Endodermal cell (in vitro differentiated cells): ENCODE data around the gene COX7A2L. TPM values are rescaled to one million over a fixed set of nuclear protein-coding genes. Genes with fewer than 3 reads are reported as not detected.

Experiments
- DNase-seq: peaks from one replicate; pipeline ENCODE4 v3.0.0-alpha.2; 2017
- H3K27ac ChIP-seq: 2 replicates; pipeline ENCODE4 v1.5.1; 2013; ENCODE audit warnings: mild to moderate bottlenecking, low read depth, low read length, moderate library complexity
- H3K27me3 ChIP-seq: 2 replicates; pipeline ENCODE4 v1.6.1; 2013; ENCODE audit warnings: mild to moderate bottlenecking, low read length, moderate library complexity; ENCODE audit not compliant: insufficient read depth, control insufficient read depth, poor library complexity, severe bottlenecking
- H3K36me3 ChIP-seq: 2 replicates; pipeline ENCODE4 v1.7.0; 2013; ENCODE audit warnings: mild to moderate bottlenecking, low read length, moderate library complexity; ENCODE audit not compliant: control insufficient read depth, insufficient read depth
- H3K4me1 ChIP-seq: one replicate; pipeline ENCODE4 v1.7.0; 2013; ENCODE audit warnings: low read length; ENCODE audit not compliant: control insufficient read depth, insufficient read depth
- H3K4me3 ChIP-seq: 2 replicates; pipeline ENCODE4 v1.5.1; 2013; ENCODE audit warnings: mild to moderate bottlenecking, low read length, moderate library complexity
- H3K9ac ChIP-seq: 2 replicates; pipeline ENCODE4 v1.6.1; 2013; ENCODE audit warnings: mild to moderate bottlenecking, low read length, moderate library complexity; ENCODE audit not compliant: poor library complexity, severe bottlenecking; ENCODE audit errors: extremely low read depth
- H3K9me3 ChIP-seq: 2 replicates; pipeline ENCODE4 v1.6.1; 2013; ENCODE audit warnings: mild to moderate bottlenecking, low read length, moderate library complexity; ENCODE audit not compliant: control insufficient read depth
- H3K27ac Mint-ChIP-seq: 2 replicates; pipeline ENCODE4 v1.8.0; 2020; ENCODE audit warnings: mixed read lengths
- H3K27me3 Mint-ChIP-seq: 2 replicates; pipeline ENCODE4 v1.8.0; 2021; ENCODE audit warnings: mild to moderate bottlenecking, mixed read lengths; ENCODE audit not compliant: insufficient read depth
- H3K36me3 Mint-ChIP-seq: 2 replicates; pipeline ENCODE4 v1.8.0; 2020; ENCODE audit warnings: low read depth, mixed read lengths
- H3K4me1 Mint-ChIP-seq: 2 replicates; pipeline ENCODE4 v1.8.0; 2020; ENCODE audit warnings: mixed read lengths
- H3K4me3 Mint-ChIP-seq: 2 replicates; pipeline ENCODE4 v1.8.0; 2020; ENCODE audit warnings: mild to moderate bottlenecking, moderate library complexity, mixed read lengths
- H3K9me3 Mint-ChIP-seq: 2 replicates; pipeline ENCODE4 v1.8.0; 2020; ENCODE audit warnings: mild to moderate bottlenecking, mixed read lengths
- WGBS, 2 experiments: methylation state at CpG; one replicate each; pipeline versions ENCODE4 v1.1.5 to v1.1.7; 2013; ENCODE audit warnings: missing lambda C conversion rate in 2 of 2, mixed read lengths in 1 of 2; ENCODE audit not compliant: insufficient coverage in 1 of 2, insufficient read length in 1 of 2; 5-methylcytosine and 5-hydroxymethylcytosine counted together
- total RNA-seq, 2 donors: library from RNA; stranded (reverse); fragmentation: NEBNext Ultra II Directional in 1 of 2; extraction: Animal tissue kit (Norgen Biotek cat#: 25700) in 1 of 2; gene quantifications; 2 replicates in 1 of 2; 3 replicates in 1 of 2; pipeline ENCODE4 v1.2.1, GENCODE V29; 2021
- TF ChIP-seq, protein P1 (sequence below): fragments of 200-600 bp; sonication (generic); conservative IDR thresholded peaks from 2 replicates; pipeline ENCODE4 v1.5.0; 2021; ENCODE audit warnings: antibody characterized with exemption, mild to moderate bottlenecking

The COX7A2L gene
- total RNA-seq, 2 donors from 2014 or later = 113 to 117 TPM

DNA sequence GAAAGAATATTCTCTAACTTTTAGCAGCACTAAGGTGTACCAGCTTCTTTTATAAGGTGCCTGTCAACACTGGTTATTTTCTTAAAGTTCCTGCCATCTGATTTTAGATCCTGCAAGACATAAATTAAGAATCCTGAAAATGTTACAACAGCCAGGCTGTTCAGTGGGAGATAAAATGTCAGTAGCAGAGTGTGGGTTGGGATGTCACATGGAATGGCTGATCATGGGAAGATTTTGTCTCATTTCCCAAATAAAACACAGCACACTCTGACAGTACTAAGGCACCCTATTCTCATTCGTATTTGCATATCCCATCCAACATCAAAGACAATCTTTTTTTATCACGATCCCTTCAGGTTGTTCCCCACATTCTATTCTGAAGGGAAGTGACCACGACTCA, 2.4 kb upstream of the COX7A2L start:
- Mint-ChIP-seq H3K9me3 (no peaks in the 10 kb centered on the region), H3K27ac (no peak overlapping the region), H3K36me3 (no peaks in the 10 kb centered on the region), H3K4me1 (peaks cover 26% of the 10 kb centered on the region), H3K27me3 (no peaks in the 10 kb centered on the region), H3K4me3 (no peak overlapping the region)
- DNase-seq = no peak
- TF ChIP-seq, protein P1, sequence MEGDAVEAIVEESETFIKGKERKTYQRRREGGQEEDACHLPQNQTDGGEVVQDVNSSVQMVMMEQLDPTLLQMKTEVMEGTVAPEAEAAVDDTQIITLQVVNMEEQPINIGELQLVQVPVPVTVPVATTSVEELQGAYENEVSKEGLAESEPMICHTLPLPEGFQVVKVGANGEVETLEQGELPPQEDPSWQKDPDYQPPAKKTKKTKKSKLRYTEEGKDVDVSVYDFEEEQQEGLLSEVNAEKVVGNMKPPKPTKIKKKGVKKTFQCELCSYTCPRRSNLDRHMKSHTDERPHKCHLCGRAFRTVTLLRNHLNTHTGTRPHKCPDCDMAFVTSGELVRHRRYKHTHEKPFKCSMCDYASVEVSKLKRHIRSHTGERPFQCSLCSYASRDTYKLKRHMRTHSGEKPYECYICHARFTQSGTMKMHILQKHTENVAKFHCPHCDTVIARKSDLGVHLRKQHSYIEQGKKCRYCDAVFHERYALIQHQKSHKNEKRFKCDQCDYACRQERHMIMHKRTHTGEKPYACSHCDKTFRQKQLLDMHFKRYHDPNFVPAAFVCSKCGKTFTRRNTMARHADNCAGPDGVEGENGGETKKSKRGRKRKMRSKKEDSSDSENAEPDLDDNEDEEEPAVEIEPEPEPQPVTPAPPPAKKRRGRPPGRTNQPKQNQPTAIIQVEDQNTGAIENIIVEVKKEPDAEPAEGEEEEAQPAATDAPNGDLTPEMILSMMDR = no peak
- Histone ChIP-seq H3K36me3 (no peaks in the 10 kb centered on the region), H3K4me3 (no peak overlapping the region), H3K4me1 (no peaks in the 10 kb centered on the region), H3K27me3 (no peaks in the 10 kb centered on the region), H3K9ac (no peak overlapping the region), H3K9me3 (no peaks in the 10 kb centered on the region), H3K27ac (no peak overlapping the region)
- 80 to 81% methylated on average over 2 to 3 of the region's 3 CpGs for WGBS, 2 experiments

DNA sequence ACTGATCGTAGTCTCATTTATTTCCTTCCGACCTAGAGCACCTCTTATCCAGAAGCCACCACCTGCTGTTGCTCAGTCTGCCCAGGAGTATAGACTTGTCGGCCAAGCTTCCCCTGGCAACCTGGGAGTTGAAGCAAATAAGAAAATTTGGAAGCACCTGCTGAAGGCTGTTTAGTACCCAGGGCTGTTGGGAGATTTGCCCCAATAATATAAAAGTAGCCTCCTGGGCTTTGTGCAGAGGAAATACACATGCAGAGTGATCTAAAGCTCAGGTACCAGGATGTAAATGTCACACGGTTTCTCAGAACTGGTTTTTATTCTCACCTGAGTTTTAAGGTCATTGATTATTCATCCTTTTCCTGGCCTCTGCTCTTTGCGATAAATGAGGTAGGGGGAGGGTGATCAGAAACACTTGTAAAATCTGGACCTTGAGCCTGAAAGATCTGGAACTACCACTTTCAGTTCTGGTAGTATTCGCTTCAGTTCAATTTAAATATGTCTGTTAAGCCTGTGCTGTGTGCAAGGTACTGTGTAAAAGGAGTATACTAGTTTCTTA, 789 bp upstream of the COX7A2L start:
- H3K27me3 Mint-ChIP-seq = no peaks in the 10 kb centered on the region
- no peaks in the 10 kb centered on the region for H3K36me3 ChIP-seq
- peaks cover 24% of the 10 kb centered on the region for H3K4me1 Mint-ChIP-seq
- H3K27ac ChIP-seq = no peak overlapping the region
- TF ChIP-seq, protein P1 = peak; percentile 45
- H3K27ac Mint-ChIP-seq = peak overlapping the region; percentile 100
- H3K4me1 ChIP-seq = no peaks in the 10 kb centered on the region
- H3K9ac ChIP-seq = peak overlapping the region; percentile 22
- H3K9me3 ChIP-seq = no peaks in the 10 kb centered on the region
- no peak for DNase-seq
- no peaks in the 10 kb centered on the region for H3K27me3 ChIP-seq
- 36 to 41% methylated on average over 3 to 6 of the region's 6 CpGs for WGBS, 2 experiments
- H3K9me3 Mint-ChIP-seq = no peaks in the 10 kb centered on the region
- peak overlapping the region; percentile 96 for H3K4me3 Mint-ChIP-seq
- H3K4me3 ChIP-seq = peak overlapping the region; percentile 91
- no peaks in the 10 kb centered on the region for H3K36me3 Mint-ChIP-seq

GRCh38 chr2:42360493-42360889, 526 bp downstream of the COX7A2L start:
- TF ChIP-seq, protein P1 = no peak
- Histone ChIP-seq H3K27ac (peak overlapping the region; percentile 98), H3K9me3 (no peaks in the 10 kb centered on the region), H3K27me3 (no peaks in the 10 kb centered on the region), H3K36me3 (no peaks in the 10 kb centered on the region), H3K4me3 (peak overlapping the region; percentile 91), H3K9ac (peak overlapping the region; percentile 93), H3K4me1 (no peaks in the 10 kb centered on the region)
- Mint-ChIP-seq H3K9me3 (no peaks in the 10 kb centered on the region), H3K27me3 (no peaks in the 10 kb centered on the region), H3K4me1 (peaks cover 24% of the 10 kb centered on the region), H3K4me3 (peak overlapping the region; percentile 96), H3K36me3 (no peaks in the 10 kb centered on the region), H3K27ac (peak overlapping the region; percentile 100)
- 2% methylated on average over 15 of the region's 15 CpGs for WGBS, 2 experiments
- DNase-seq = no peak
